Activated naive CD4-positive, alpha-beta T cell treated with anti-CD3 and anti-CD28 coated beads for 36 hours (primary cell): Measurements from ENCODE around the gene CRTAC1. TPM values are rescaled to one million over a fixed set of nuclear protein-coding genes. Genes with fewer than 3 reads are reported as not detected.

ENCODE experiments used
- CTCF ChIA-PET: fragments of 350-600 bp; sonication (Branson Sonifier 250); formaldehyde crosslinking; loops from one replicate; lab custom pipeline; 2021; ENCODE audit warnings: antibody characterized with exemption; lab: Charles Lee
- DNase-seq: peaks from one replicate; pipeline ENCODE4 v3.0.0-alpha.2; 2020
- H3K27ac Mint-ChIP-seq: one replicate; pipeline ENCODE4 v1.8.0; 2021; ENCODE audit warnings: mild to moderate bottlenecking, mixed read lengths
- H3K27me3 Mint-ChIP-seq: one replicate; pipeline ENCODE4 v1.8.0; 2021; ENCODE audit warnings: low read depth, mixed read lengths
- H3K36me3 Mint-ChIP-seq: one replicate; pipeline ENCODE4 v1.8.0; 2021; ENCODE audit warnings: low read depth, mixed read lengths
- H3K4me1 Mint-ChIP-seq: one replicate; pipeline ENCODE4 v1.8.0; 2021; ENCODE audit warnings: low read depth, mixed read lengths
- H3K4me3 Mint-ChIP-seq: one replicate; pipeline ENCODE4 v1.8.0; 2021; ENCODE audit warnings: mild to moderate bottlenecking, moderate library complexity, mixed read lengths
- H3K9me3 Mint-ChIP-seq: one replicate; pipeline ENCODE4 v1.8.0; 2021; ENCODE audit warnings: mixed read lengths
- intact Hi-C: fragments of 100-400 bp; cut with micrococcal nuclease; formaldehyde crosslinking; loops from one replicate; pipeline ENCODE4 v1.15.1; 2023
- total RNA-seq, 2 experiments: library from RNA; stranded (reverse); gene quantifications; one replicate each; pipeline ENCODE4 v1.2.3, GENCODE V29; 2021

Gene CRTAC1
- total RNA-seq, 2 experiments from 2014 or later: not detected

- Mint-ChIP-seq H3K4me1 (no peaks in the 10 kb centered on the region), H3K27ac (no peak overlapping the region), H3K36me3 (no peaks in the 10 kb centered on the region), H3K4me3 (no peak overlapping the region), H3K27me3 (no peaks in the 10 kb centered on the region), H3K9me3 (no peaks in the 10 kb centered on the region)
- DNase-seq: no peak
- intact Hi-C loops: no loop called here
- CTCF ChIA-PET: interaction anchor here (4.0 kb wide), 1 partner anchor 12 kb away, joined by 16 read pairs; no protein-coding TSS in a partner anchor
Observed at GRCh38 chr10:97903128-97904017, 127.0 kb downstream of the CRTAC1 start.

- Mint-ChIP-seq H3K4me3 (no peak overlapping the region), H3K9me3 (no peaks in the 10 kb centered on the region), H3K36me3 (no peaks in the 10 kb centered on the region), H3K4me1 (no peaks in the 10 kb centered on the region), H3K27ac (no peak overlapping the region), H3K27me3 (peaks cover 2% of the 10 kb centered on the region)
- CTCF ChIA-PET: no interaction called here
- DNase-seq: no peak
- intact Hi-C loops: no loop called here
Observed at GRCh38 chr10:97901381-97901780, 129.0 kb downstream of the CRTAC1 start.

GRCh38 chr10:97898429-97898828, 132.0 kb downstream of the CRTAC1 start:
- Mint-ChIP-seq H3K27me3 (peaks cover 2% of the 10 kb centered on the region), H3K4me3 (no peak overlapping the region), H3K27ac (no peak overlapping the region), H3K36me3 (no peaks in the 10 kb centered on the region), H3K4me1 (no peaks in the 10 kb centered on the region), H3K9me3 (no peaks in the 10 kb centered on the region)
- DNase-seq: no peak
- CTCF ChIA-PET: interaction anchor here (0.6 to 1.0 kb wide), 2 partner anchors 16 to 33 kb away, joined by 3 to 4 read pairs; no protein-coding TSS in a partner anchor
- intact Hi-C loops: no loop called here

- H3K4me3 Mint-ChIP-seq: no peak overlapping the region
- no peak overlapping the region for H3K27ac Mint-ChIP-seq
- no peaks in the 10 kb centered on the region for H3K36me3 Mint-ChIP-seq
- CTCF ChIA-PET: no interaction called here
- no peaks in the 10 kb centered on the region for H3K4me1 Mint-ChIP-seq
- DNase-seq: no peak
- intact Hi-C loops: no loop called here
- peaks cover 2% of the 10 kb centered on the region for H3K27me3 Mint-ChIP-seq
- H3K9me3 Mint-ChIP-seq: no peaks in the 10 kb centered on the region
Observed at GRCh38 chr10:97896756-97897358, 133.6 kb downstream of the CRTAC1 start.

- Mint-ChIP-seq H3K4me3 (no peak overlapping the region), H3K36me3 (no peaks in the 10 kb centered on the region), H3K4me1 (no peaks in the 10 kb centered on the region), H3K9me3 (no peaks in the 10 kb centered on the region), H3K27ac (no peak overlapping the region), H3K27me3 (peaks cover 2% of the 10 kb centered on the region)
- DNase-seq: no peak
- intact Hi-C loops: no loop called here
- CTCF ChIA-PET: no interaction called here
Observed at GRCh38 chr10:97895915-97896314, 134.5 kb downstream of the CRTAC1 start.

- no peak for DNase-seq
- Mint-ChIP-seq H3K4me1 (no peaks in the 10 kb centered on the region), H3K9me3 (no peaks in the 10 kb centered on the region), H3K27me3 (peaks cover 2% of the 10 kb centered on the region), H3K27ac (no peak overlapping the region), H3K4me3 (no peak overlapping the region), H3K36me3 (no peaks in the 10 kb centered on the region)
- CTCF ChIA-PET: interaction anchor here (0.6 to 0.7 kb wide), 2 partner anchors 133 to 394 kb away, joined by 3 read pairs; no protein-coding TSS in a partner anchor
- intact Hi-C loops: no loop called here
Observed at GRCh38 chr10:97895084-97895483, 135.3 kb downstream of the CRTAC1 start.

GRCh38 chr10:97894092-97894491, 136.3 kb downstream of the CRTAC1 start:
- no peaks in the 10 kb centered on the region for H3K9me3 Mint-ChIP-seq

GRCh38 chr10:97892939-97893338, 137.5 kb downstream of the CRTAC1 start:
- Mint-ChIP-seq H3K4me3 (no peak overlapping the region), H3K36me3 (no peaks in the 10 kb centered on the region), H3K4me1 (peaks cover 2% of the 10 kb centered on the region), H3K27ac (no peak overlapping the region), H3K27me3 (peaks cover 2% of the 10 kb centered on the region), H3K9me3 (no peaks in the 10 kb centered on the region)
- CTCF ChIA-PET: no interaction called here
- intact Hi-C loops: no loop called here
- no peak for DNase-seq

More at GRCh38 chr10:97894092-97894491, 136.3 kb downstream of the CRTAC1 start:
- no peaks in the 10 kb centered on the region for H3K36me3 Mint-ChIP-seq
- CTCF ChIA-PET: interaction anchor here (1.0 kb wide), 1 partner anchor 148 kb away, joined by 3 read pairs; no protein-coding TSS in a partner anchor
- no peak overlapping the region for H3K27ac Mint-ChIP-seq
- intact Hi-C loops: no loop called here
- peaks cover 2% of the 10 kb centered on the region for H3K27me3 Mint-ChIP-seq
- DNase-seq: no peak
- H3K4me3 Mint-ChIP-seq: no peak overlapping the region
- H3K4me1 Mint-ChIP-seq: no peaks in the 10 kb centered on the region

- Mint-ChIP-seq H3K27me3 (peaks cover 2% of the 10 kb centered on the region), H3K4me1 (peaks cover 2% of the 10 kb centered on the region), H3K4me3 (no peak overlapping the region), H3K27ac (no peak overlapping the region), H3K9me3 (no peaks in the 10 kb centered on the region), H3K36me3 (no peaks in the 10 kb centered on the region)
- intact Hi-C loops: no loop called here
- CTCF ChIA-PET: no interaction called here
- no peak for DNase-seq
Observed at GRCh38 chr10:97892506-97892905, 137.9 kb downstream of the CRTAC1 start.

- Mint-ChIP-seq H3K4me3 (no peak overlapping the region), H3K27ac (no peak overlapping the region), H3K27me3 (peaks cover 2% of the 10 kb centered on the region), H3K36me3 (no peaks in the 10 kb centered on the region), H3K9me3 (no peaks in the 10 kb centered on the region), H3K4me1 (peaks cover 2% of the 10 kb centered on the region)
- intact Hi-C loops: no loop called here
- CTCF ChIA-PET: no interaction called here
- DNase-seq: no peak
Observed at GRCh38 chr10:97891497-97892167, 138.8 kb downstream of the CRTAC1 start.

GRCh38 chr10:97889461-97890265, 140.8 kb downstream of the CRTAC1 start:
- CTCF ChIA-PET: interaction anchor here (1.0 kb wide), 1 partner anchor 62 kb away, joined by 4 read pairs; no protein-coding TSS in a partner anchor
- Mint-ChIP-seq H3K9me3 (no peaks in the 10 kb centered on the region), H3K27ac (no peak overlapping the region), H3K36me3 (no peaks in the 10 kb centered on the region), H3K4me3 (no peak overlapping the region), H3K27me3 (no peaks in the 10 kb centered on the region), H3K4me1 (peaks cover 2% of the 10 kb centered on the region)
- intact Hi-C loops: no loop called here
- peak; percentile 54 for DNase-seq
